Tibial nerve (tissue), 4 donors: Measurements from ENCODE around the gene XPNPEP2. TPM values are rescaled to one million over a fixed set of nuclear protein-coding genes. Genes with fewer than 3 reads are reported as not detected.
"Not testable (repeated sequence)": the region's sequence is repeated elsewhere in the genome, so short reads cannot be mapped to it uniquely, and the experiment has no call there.

ENCODE experiments used
- DNase-seq, 2 donors: peaks; one replicate each; pipeline ENCODE4 v3.0.0-alpha.2; 2019; ENCODE audit warnings: low spot score in 2 of 2
- H3K27ac ChIP-seq, 4 donors: fragments of 200-600 bp; sonication (generic) in 3 of 4; one replicate each; pipeline ENCODE4 v1.5.1; 2017 to 2019; ENCODE audit warnings: mild to moderate bottlenecking in 1 of 4
- H3K27me3 ChIP-seq, 2 donors: fragments of 200-600 bp; sonication (generic) in 1 of 2; one replicate each; pipeline versions ENCODE4 v1.5.1 to v1.6.0; 2017 to 2019
- H3K36me3 ChIP-seq, 3 donors: fragments of 200-600 bp; sonication (generic); one replicate each; pipeline ENCODE4 v1.5.1; 2018 to 2019
- H3K4me1 ChIP-seq, 4 donors: fragments of 200-600 bp; sonication (generic) in 3 of 4; one replicate each; pipeline ENCODE4 v1.5.1; 2017 to 2019
- H3K4me3 ChIP-seq, 4 donors: fragments of 200-600 bp; sonication (generic) in 3 of 4; one replicate each; pipeline ENCODE4 v1.5.1; 2017 to 2019; ENCODE audit warnings: mild to moderate bottlenecking in 1 of 4, moderate library complexity in 1 of 4
- H3K9me3 ChIP-seq, 4 donors: fragments of 200-600 bp; sonication (generic) in 3 of 4; one replicate each; pipeline ENCODE4 v1.5.1; 2017 to 2019
- EP300 ChIP-seq, 2 donors: sonication (generic); formaldehyde crosslinking; IDR thresholded peaks; one replicate each; pipeline ENCODE4 v1.6.1; 2017; ENCODE audit warnings: antibody characterized with exemption in 2 of 2, mild to moderate bottlenecking in 1 of 2
- POLR2A ChIP-seq, 2 donors: fragments of 450-650 bp; IDR thresholded peaks; one replicate each; pipeline ENCODE4 v1.6.1; 2017; ENCODE audit warnings: antibody characterized with exemption in 2 of 2, mild to moderate bottlenecking in 2 of 2, moderate library complexity in 2 of 2
- WGBS, 2 donors: methylation state at CpG; one replicate each; pipeline ENCODE4 v1.1.5; 2018; 5-methylcytosine and 5-hydroxymethylcytosine counted together
- total RNA-seq, 4 donors: library from RNA; depleted of rRNA; stranded (reverse); fragments of >200 nt; gene quantifications; one replicate each; pipeline ENCODE4 v1.1.0, GENCODE V29; 2016
- TF ChIP-seq, protein P1 (sequence below), 5 experiments: fragments of 200-600 bp in 3 of 5; fragments of 450-650 bp in 2 of 5; sonication (generic) in 3 of 5; IDR thresholded peaks; one replicate each; pipeline ENCODE4 v1.5.1; 2016 to 2019; ENCODE audit warnings: antibody characterized with exemption in 5 of 5, mild to moderate bottlenecking in 3 of 5, moderate library complexity in 2 of 5

Gene XPNPEP2
- total RNA-seq, 4 donors from 2014 or later = 0.87 to 10.0 (median 5.2) TPM

- H3K4me3 ChIP-seq = no peak overlapping the region
- TF ChIP-seq, protein P1, sequence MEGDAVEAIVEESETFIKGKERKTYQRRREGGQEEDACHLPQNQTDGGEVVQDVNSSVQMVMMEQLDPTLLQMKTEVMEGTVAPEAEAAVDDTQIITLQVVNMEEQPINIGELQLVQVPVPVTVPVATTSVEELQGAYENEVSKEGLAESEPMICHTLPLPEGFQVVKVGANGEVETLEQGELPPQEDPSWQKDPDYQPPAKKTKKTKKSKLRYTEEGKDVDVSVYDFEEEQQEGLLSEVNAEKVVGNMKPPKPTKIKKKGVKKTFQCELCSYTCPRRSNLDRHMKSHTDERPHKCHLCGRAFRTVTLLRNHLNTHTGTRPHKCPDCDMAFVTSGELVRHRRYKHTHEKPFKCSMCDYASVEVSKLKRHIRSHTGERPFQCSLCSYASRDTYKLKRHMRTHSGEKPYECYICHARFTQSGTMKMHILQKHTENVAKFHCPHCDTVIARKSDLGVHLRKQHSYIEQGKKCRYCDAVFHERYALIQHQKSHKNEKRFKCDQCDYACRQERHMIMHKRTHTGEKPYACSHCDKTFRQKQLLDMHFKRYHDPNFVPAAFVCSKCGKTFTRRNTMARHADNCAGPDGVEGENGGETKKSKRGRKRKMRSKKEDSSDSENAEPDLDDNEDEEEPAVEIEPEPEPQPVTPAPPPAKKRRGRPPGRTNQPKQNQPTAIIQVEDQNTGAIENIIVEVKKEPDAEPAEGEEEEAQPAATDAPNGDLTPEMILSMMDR (IDR thresholded peaks at IDR 0.05) = no peak
- 83 to 85% methylated on average over 4 of the region's 4 CpGs for WGBS, 2 donors
- H3K9me3 ChIP-seq = no peaks in the 10 kb centered on the region
- peaks cover 0 to 10% (median 0%) of the 10 kb centered on the region in 4 donors for H3K4me1 ChIP-seq
- H3K27ac ChIP-seq = peak overlapping the region in 2 of 4 donors; percentile 43 to 61
- no peak for DNase-seq
- no peaks in the 10 kb centered on the region for H3K36me3 ChIP-seq
- no peaks in the 10 kb centered on the region for H3K27me3 ChIP-seq
These were observed 799 bp downstream of the XPNPEP2 start for GRCh38 chrX:129739578-129739977.

GRCh38 chrX:129741880-129742758 is 3.3 kb downstream of the XPNPEP2 start:
- no peaks in the 10 kb centered on the region for H3K9me3 ChIP-seq
- peaks cover 0 to 10% (median 0%) of the 10 kb centered on the region in 4 donors for H3K4me1 ChIP-seq
- DNase-seq = no peak
- no peaks in the 10 kb centered on the region for H3K36me3 ChIP-seq
- no peak overlapping the region for H3K27ac ChIP-seq
- WGBS, 2 donors = 42 to 50% methylated on average over 14 to 21 of the region's 21 CpGs
- TF ChIP-seq EP300 (IDR thresholded peaks at IDR 0.05) (no peak), POLR2A (IDR thresholded peaks at IDR 0.05) (no peak)
- TF ChIP-seq, protein P1 (IDR thresholded peaks at IDR 0.05) = no peak
- no peak overlapping the region for H3K4me3 ChIP-seq
- no peaks in the 10 kb centered on the region for H3K27me3 ChIP-seq

GRCh38 chrX:129742759-129743152 is 4.0 kb downstream of the XPNPEP2 start:
- not testable (repeated sequence) for H3K9me3 ChIP-seq, H3K36me3 ChIP-seq, H3K27me3 ChIP-seq, DNase-seq, H3K4me3 ChIP-seq, H3K27ac ChIP-seq
- peaks cover 0 to 10% (median 0%) of the 10 kb centered on the region in 4 donors for H3K4me1 ChIP-seq
- WGBS, 2 donors = 60 to 72% methylated on average over 6 of the region's 6 CpGs

DNA sequence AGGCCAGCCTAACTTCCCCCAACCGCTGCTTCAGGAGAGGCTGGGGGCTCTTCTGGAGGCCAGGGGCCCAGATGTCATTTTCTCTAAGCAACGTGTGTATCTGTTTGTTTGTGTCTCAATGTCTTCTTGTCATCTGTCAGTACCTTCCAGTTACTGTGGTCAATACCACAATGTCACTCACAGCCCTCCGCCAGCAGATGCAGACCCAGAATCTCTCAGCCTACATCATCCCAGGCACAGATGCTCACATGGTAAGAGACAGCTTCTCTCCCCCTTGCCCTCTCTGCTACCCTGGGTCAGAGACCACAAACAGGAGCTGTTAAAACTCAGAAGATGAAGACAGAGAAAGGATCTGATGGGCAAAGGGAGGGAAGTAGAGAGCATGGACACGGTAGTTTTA is 5.0 kb downstream of the XPNPEP2 start:
- Histone ChIP-seq H3K36me3 (no peaks in the 10 kb centered on the region), H3K27ac (no peak overlapping the region), H3K27me3 (no peaks in the 10 kb centered on the region), H3K4me3 (no peak overlapping the region), H3K4me1 (peaks cover 0 to 7% (median 0%) of the 10 kb centered on the region in 4 donors), H3K9me3 (no peaks in the 10 kb centered on the region)
- DNase-seq = no peak
- WGBS, 2 donors = 61 to 69% methylated on average over 4 of the region's 4 CpGs
- TF ChIP-seq, protein P1 (IDR thresholded peaks at IDR 0.05) = no peak
- no peak for TF ChIP-seq POLR2A (IDR thresholded peaks at IDR 0.05)
- TF ChIP-seq EP300 (IDR thresholded peaks at IDR 0.05) = no peak

DNA sequence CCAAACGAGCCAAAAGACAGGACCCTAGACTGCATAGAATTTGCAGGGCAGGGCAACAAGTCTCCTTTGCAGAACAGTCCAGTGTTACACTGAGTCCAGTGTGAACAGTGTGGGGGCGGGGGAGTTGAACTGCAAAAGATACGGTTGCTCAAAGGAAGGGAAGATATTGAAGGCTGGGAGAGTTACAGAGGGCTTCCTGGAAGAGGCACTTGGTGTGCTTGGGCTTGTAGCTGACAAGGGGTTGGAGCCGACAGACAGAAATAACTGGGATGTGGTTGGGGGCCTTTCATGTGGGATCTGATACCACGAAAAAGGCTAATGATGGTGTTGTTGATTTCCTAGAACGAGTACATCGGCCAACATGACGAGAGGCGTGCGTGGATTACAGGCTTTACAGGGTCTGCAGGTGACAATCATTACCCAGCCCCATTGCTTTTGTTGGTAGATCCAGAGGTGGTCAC is 6.1 kb downstream of the XPNPEP2 start:
- DNase-seq = no peak
- WGBS, 2 donors = 78 to 81% methylated on average over 10 of the region's 10 CpGs
- Histone ChIP-seq H3K36me3 (no peaks in the 10 kb centered on the region), H3K27ac (no peak overlapping the region), H3K27me3 (no peaks in the 10 kb centered on the region), H3K4me3 (no peak overlapping the region), H3K9me3 (no peaks in the 10 kb centered on the region), H3K4me1 (peaks cover 0 to 3% (median 0%) of the 10 kb centered on the region in 4 donors)
- TF ChIP-seq EP300 (IDR thresholded peaks at IDR 0.05) (no peak), POLR2A (IDR thresholded peaks at IDR 0.05) (no peak)
- TF ChIP-seq, protein P1 (IDR thresholded peaks at IDR 0.05) = no peak
